K562 (cell line): ENCODE results near the gene EFCAB8.

ENCODE experiments used
- CTBP1 ChIP-seq: fragments of 450-650 bp; IDR thresholded peaks from 2 replicates; pipeline ENCODE4 v1.6.1; 2016; ENCODE audit warnings: borderline replicate concordance
- KHSRP ChIP-seq: fragments of 450-650 bp; IDR thresholded peaks from 2 replicates; pipeline ENCODE4 v1.6.1; 2017
- MCM2 ChIP-seq: fragments of 450-650 bp; IDR thresholded peaks from 2 replicates; pipeline ENCODE4 v1.6.1; 2017; ENCODE audit warnings: low read depth, mild to moderate bottlenecking
- NR1H2 ChIP-seq: sonication (generic); formaldehyde crosslinking; IDR thresholded peaks from 2 replicates; pipeline ENCODE4 v1.4.0; 2020; ENCODE audit warnings: mild to moderate bottlenecking, missing genetic modification reagents
- NR2C2 ChIP-seq, 2 experiments: fragments of 200-800 bp in 1 of 2; sonication (Bioruptor generic) in 1 of 2; sonication (generic) in 1 of 2; formaldehyde crosslinking in 1 of 2; IDR thresholded peaks; 2 replicates each; pipeline versions ENCODE4 v1.6.1 to v1.8.0; 2016 to 2022; ENCODE audit warnings: mild to moderate bottlenecking in 1 of 2, missing compliant biosample characterization in 1 of 2, missing genetic modification characterization in 1 of 2, missing genetic modification reagents in 1 of 2
- PCBP1 ChIP-seq: fragments of 200-400 bp; formaldehyde crosslinking; IDR thresholded peaks from 2 replicates; pipeline ENCODE4 v1.6.1; 2018; ENCODE audit warnings: mild to moderate bottlenecking, low read depth, low read length; ENCODE audit not compliant: poor library complexity, severe bottlenecking
- SP1 ChIP-seq: sonication (generic); formaldehyde crosslinking; IDR thresholded peaks from 2 replicates; pipeline ENCODE4 v1.8.1; 2022; ENCODE audit warnings: mild to moderate bottlenecking, missing genetic modification reagents
- TBL1XR1 ChIP-seq, 2 experiments: IDR thresholded peaks; 2 replicates each; pipeline ENCODE4 v1.6.1; 2012; ENCODE audit warnings: improper control_type of control experiment in 2 of 2, low read length in 2 of 2, mild to moderate bottlenecking in 1 of 2
- ZFP30 ChIP-seq: fragments of 250-450 bp; sonication (Bioruptor Pico); IDR thresholded peaks from 2 replicates; pipeline ENCODE4 v1.8.0; 2022; ENCODE audit warnings: moderate library complexity, mild to moderate bottlenecking, inconsistent platforms, borderline replicate concordance
- TF ChIP-seq, protein P1 (sequence below): fragments of 250-450 bp; sonication (Bioruptor Pico); IDR thresholded peaks from 2 replicates; pipeline ENCODE4 v1.4.0; 2020; ENCODE audit warnings: mild to moderate bottlenecking
- TF ChIP-seq, protein P2 (sequence below), 3 experiments: IDR thresholded peaks in 2 of 3; conservative IDR thresholded peaks in 1 of 3; 2 replicates each; pipeline ENCODE4 v1.5.1; 2011 to 2012; ENCODE audit warnings: low read length in 3 of 3, mild to moderate bottlenecking in 3 of 3, control low read depth in 2 of 3, improper control_type of control experiment in 1 of 3, inconsistent platforms in 1 of 3, low read depth in 1 of 3, mixed read lengths in 1 of 3, moderate library complexity in 1 of 3; ENCODE audit not compliant: insufficient read depth in 2 of 3
- TF ChIP-seq, protein P3 (sequence below): sonication (generic); formaldehyde crosslinking; IDR thresholded peaks from 2 replicates; pipeline ENCODE4 v1.8.0; 2022; ENCODE audit warnings: mild to moderate bottlenecking, missing genetic modification reagents
- TF ChIP-seq, protein P4 (sequence below): fragments of 450-650 bp; IDR thresholded peaks from 2 replicates; pipeline ENCODE4 v1.6.1; 2016; ENCODE audit warnings: borderline replicate concordance

DNA sequence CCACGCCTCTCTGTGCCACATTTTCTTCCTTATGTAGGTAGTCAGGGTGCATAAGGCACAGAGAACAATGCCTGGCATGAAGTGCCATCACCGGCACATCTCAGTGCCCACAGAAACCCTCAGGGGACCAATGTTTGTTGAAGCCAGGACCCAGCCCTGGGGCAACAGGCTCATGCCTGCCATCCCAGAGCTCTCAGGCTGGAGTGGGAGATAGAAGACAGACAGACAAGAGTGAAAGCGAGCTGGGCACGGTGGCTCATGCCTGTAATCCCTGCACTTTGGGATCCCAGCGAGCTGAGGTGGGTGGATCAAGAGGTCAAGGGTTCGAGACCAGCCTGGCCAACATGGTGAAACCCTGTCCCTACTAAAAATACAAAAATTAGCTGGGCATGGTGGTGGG lies 13.5 kb downstream of the EFCAB8 start:
- TF ChIP-seq, protein P1, sequence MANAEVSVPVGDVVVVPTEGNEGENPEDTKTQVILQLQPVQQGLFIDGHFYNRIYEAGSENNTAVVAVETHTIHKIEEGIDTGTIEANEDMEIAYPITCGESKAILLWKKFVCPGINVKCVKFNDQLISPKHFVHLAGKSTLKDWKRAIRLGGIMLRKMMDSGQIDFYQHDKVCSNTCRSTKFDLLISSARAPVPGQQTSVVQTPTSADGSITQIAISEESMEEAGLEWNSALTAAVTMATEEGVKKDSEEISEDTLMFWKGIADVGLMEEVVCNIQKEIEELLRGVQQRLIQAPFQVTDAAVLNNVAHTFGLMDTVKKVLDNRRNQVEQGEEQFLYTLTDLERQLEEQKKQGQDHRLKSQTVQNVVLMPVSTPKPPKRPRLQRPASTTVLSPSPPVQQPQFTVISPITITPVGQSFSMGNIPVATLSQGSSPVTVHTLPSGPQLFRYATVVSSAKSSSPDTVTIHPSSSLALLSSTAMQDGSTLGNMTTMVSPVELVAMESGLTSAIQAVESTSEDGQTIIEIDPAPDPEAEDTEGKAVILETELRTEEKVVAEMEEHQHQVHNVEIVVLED (CRISPR knock-in tag): no peak
- TF ChIP-seq ZFP30 (CRISPR knock-in tag): no peak
- TF ChIP-seq, protein P2, sequence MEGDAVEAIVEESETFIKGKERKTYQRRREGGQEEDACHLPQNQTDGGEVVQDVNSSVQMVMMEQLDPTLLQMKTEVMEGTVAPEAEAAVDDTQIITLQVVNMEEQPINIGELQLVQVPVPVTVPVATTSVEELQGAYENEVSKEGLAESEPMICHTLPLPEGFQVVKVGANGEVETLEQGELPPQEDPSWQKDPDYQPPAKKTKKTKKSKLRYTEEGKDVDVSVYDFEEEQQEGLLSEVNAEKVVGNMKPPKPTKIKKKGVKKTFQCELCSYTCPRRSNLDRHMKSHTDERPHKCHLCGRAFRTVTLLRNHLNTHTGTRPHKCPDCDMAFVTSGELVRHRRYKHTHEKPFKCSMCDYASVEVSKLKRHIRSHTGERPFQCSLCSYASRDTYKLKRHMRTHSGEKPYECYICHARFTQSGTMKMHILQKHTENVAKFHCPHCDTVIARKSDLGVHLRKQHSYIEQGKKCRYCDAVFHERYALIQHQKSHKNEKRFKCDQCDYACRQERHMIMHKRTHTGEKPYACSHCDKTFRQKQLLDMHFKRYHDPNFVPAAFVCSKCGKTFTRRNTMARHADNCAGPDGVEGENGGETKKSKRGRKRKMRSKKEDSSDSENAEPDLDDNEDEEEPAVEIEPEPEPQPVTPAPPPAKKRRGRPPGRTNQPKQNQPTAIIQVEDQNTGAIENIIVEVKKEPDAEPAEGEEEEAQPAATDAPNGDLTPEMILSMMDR (IDR thresholded peaks at IDR 0.05 in 2 of 3, conservative IDR thresholded peaks at IDR 0.05 in 1 of 3; ENCODE audit: insufficient read depth in 2 of 3, low read depth in 1 of 3, low read length in 3 of 3): no peak
- no peak for TF ChIP-seq NR1H2 (CRISPR knock-in tag)
- TF ChIP-seq TBL1XR1 (IDR thresholded peaks at IDR 0.05; ENCODE audit: low read length in 2 of 2): no peak
- TF ChIP-seq MCM2: no peak
- TF ChIP-seq SP1 (CRISPR knock-in tag): no peak
- TF ChIP-seq, protein P3, sequence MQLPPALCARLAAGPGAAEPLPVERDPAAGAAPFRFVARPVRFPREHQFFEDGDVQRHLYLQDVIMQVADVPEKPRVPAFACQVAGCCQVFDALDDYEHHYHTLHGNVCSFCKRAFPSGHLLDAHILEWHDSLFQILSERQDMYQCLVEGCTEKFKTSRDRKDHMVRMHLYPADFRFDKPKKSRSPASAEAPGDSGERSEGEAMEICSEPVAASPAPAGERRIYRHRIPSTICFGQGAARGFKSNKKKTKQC (CRISPR knock-in tag): no peak
- TF ChIP-seq NR2C2 (CRISPR knock-in tag; IDR thresholded peaks at IDR 0.05): no peak
- TF ChIP-seq NR2C2 (tag; IDR thresholded peaks at IDR 0.05): no peak
- no peak for TF ChIP-seq KHSRP
- no peak for TF ChIP-seq PCBP1
- TF ChIP-seq, protein P4, sequence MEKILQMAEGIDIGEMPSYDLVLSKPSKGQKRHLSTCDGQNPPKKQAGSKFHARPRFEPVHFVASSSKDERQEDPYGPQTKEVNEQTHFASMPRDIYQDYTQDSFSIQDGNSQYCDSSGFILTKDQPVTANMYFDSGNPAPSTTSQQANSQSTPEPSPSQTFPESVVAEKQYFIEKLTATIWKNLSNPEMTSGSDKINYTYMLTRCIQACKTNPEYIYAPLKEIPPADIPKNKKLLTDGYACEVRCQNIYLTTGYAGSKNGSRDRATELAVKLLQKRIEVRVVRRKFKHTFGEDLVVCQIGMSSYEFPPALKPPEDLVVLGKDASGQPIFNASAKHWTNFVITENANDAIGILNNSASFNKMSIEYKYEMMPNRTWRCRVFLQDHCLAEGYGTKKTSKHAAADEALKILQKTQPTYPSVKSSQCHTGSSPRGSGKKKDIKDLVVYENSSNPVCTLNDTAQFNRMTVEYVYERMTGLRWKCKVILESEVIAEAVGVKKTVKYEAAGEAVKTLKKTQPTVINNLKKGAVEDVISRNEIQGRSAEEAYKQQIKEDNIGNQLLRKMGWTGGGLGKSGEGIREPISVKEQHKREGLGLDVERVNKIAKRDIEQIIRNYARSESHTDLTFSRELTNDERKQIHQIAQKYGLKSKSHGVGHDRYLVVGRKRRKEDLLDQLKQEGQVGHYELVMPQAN: no peak
- TF ChIP-seq CTBP1: no peak
